Umbilical cord (tissue), 2 donors: ENCODE data around the gene SLC9A9. TPM values are rescaled to one million over a fixed set of nuclear protein-coding genes. Genes with fewer than 3 reads are reported as not detected.

Source experiments
- DNase-seq: peaks from one replicate; pipeline ENCODE4 v3.0.0-alpha.2; 2015; ENCODE audit warnings: low spot score
- total RNA-seq: library from RNA; depleted of rRNA; stranded (reverse); fragments of >200 nt; gene quantifications from one replicate; pipeline ENCODE4 v1.2.3, GENCODE V29; 2014; ENCODE audit warnings: low replicate concordance; ENCODE audit not compliant: insufficient read depth

The SLC9A9 gene
- total RNA-seq, 1 donor from 2014 or later = 43.6 TPM

GRCh38 chr3:143221446-143221845, 626.8 kb downstream of the SLC9A9 start:
- no peak for DNase-seq

DNA sequence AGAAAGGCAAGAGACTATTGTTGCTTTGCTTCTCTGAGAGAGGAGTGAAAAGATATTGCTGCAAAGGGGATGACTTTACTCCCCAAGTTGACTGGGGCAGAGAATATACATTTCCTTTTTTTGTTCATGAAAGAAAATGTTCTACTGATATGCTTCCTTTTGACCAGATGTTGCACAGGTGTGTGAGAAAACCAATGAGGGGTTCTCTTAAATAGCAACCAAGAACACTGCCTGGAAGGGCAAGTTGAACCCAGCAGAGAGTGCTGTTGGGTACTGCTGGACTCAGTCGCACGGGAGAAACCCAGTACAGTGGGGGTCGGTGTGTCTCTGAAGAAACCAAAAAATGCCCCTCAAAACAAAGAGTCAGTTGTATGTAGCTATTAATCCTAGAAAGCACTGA, 627.5 kb downstream of the SLC9A9 start:
- DNase-seq = no peak

GRCh38 chr3:143218166-143218835, 630.0 kb downstream of the SLC9A9 start:
- DNase-seq = no peak

DNA sequence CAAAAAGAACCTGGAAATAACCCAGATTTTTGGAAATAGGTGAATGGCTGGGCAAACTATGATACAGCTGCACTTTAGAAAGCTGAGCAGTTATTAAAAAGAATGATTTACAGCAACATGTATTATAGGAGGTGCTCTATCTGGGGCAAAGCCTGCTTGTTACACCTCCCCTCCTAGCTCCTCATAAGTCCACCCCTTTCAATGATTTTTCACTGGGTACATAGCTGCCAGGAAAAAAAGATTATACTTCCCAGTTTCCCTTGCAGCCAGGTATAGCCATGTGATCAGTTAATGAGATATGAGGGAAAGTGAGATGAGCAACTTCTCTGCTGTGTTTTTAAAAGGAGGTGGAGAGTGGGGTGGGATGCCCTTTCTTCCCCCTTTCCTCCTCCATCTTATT, 631.0 kb downstream of the SLC9A9 start:
- DNase-seq = no peak

GRCh38 chr3:143216709-143217182, 631.5 kb downstream of the SLC9A9 start:
- DNase-seq = peak; percentile 48

Other genes starting within 250 kb of the SLC9A9 start
- gene DIPK2A, start 123.4 kb upstream of the SLC9A9 start, total RNA-seq = 316 TPM